GM19238 (cell line): ENCODE data around the gene PLA2G2E.
"Not testable (repeated sequence)": the region's sequence is repeated elsewhere in the genome, so short reads cannot be mapped to it uniquely, and the experiment has no call there.

Experiments
- DNase-seq: peaks from one replicate; pipeline ENCODE4 v3.0.0; 2011; ENCODE audit warnings: low spot score; ENCODE audit not compliant: insufficient read length

The PLA2G2E gene

GRCh38 chr1:19884312-19884711 lies 39.1 kb downstream of the PLA2G2E start:
- no peak for DNase-seq

GRCh38 chr1:19882111-19883071 lies 41.0 kb downstream of the PLA2G2E start, which contains the start of gene OTUD3:
Gene OTUD3, plus strand, starts transcription at chr1:19882395. Its CDS starts 119 bp downstream, at chr1:19882514.
- peak; percentile 93 for DNase-seq

GRCh38 chr1:19880841-19881240 lies 42.6 kb downstream of the PLA2G2E start:
- not testable (repeated sequence) for DNase-seq

- DNase-seq, result no peak
Observed at GRCh38 chr1:19879661-19880060, 43.8 kb downstream of the PLA2G2E start.

- no peak for DNase-seq
Observed at GRCh38 chr1:19879227-19879626, 44.2 kb downstream of the PLA2G2E start.

GRCh38 chr1:19878637-19878985 lies 44.8 kb downstream of the PLA2G2E start:
- DNase-seq, result no peak

- DNase-seq, result no peak
Observed at GRCh38 chr1:19877821-19878636, 45.4 kb downstream of the PLA2G2E start.

GRCh38 chr1:19877181-19877750 lies 46.2 kb downstream of the PLA2G2E start:
- DNase-seq, result no peak

- DNase-seq, result no peak
Observed at GRCh38 chr1:19872190-19872589, 51.2 kb downstream of the PLA2G2E start.
